SK-N-SH (cell line): ENCODE results near the gene BTRC. TPM values are rescaled to one million over a fixed set of nuclear protein-coding genes. Genes with fewer than 3 reads are reported as not detected.
A peak's percentile ranks its signal among the peaks of the same experiment; 100 is the strongest.

Experiments used
- CTCF ChIA-PET: fragments of 300-600, 350-600 bp; formaldehyde crosslinking; extraction: SDS; loops from one replicate; lab custom pipeline; 2021; lab: Yijun Ruan, JAX
- POLR2A ChIA-PET: fragments of 350-600 bp; sonication (Branson Sonifier 250); formaldehyde crosslinking; extraction: SDS; loops from one replicate; lab custom pipeline; 2020; ENCODE audit warnings: antibody characterized with exemption, inconsistent platforms; lab: Yijun Ruan, JAX
- DNase-seq: peaks from one replicate; pipeline ENCODE4 v3.0.0; 2012
- H2AFZ ChIP-seq: fragments of 200-600 bp; sonication (generic); 2 replicates; pipeline ENCODE4 v1.8.1; 2016; ENCODE audit warnings: antibody characterized with exemption, mild to moderate bottlenecking, low read depth
- H3F3A ChIP-seq: fragments of 200-600 bp; sonication (generic); replicated peaks from 2 replicates; pipeline ENCODE3; 2016; ENCODE audit warnings: antibody characterized with exemption, mild to moderate bottlenecking; ENCODE audit not compliant: insufficient read depth
- H3K27ac ChIP-seq, 2 experiments: fragments of 200-500 bp in 1 of 2; fragments of 200-600 bp in 1 of 2; sonication (Bioruptor generic) in 1 of 2; sonication (generic), shearing (Covaris generic) in 1 of 2; 2 replicates each; pipeline versions ENCODE4 v1.5.1 to v1.6.1; 2014 to 2016; ENCODE audit warnings: low read depth in 2 of 2, inconsistent platforms in 1 of 2, low read length in 1 of 2, mild to moderate bottlenecking in 1 of 2, mixed read lengths in 1 of 2
- H3K27me3 ChIP-seq: fragments of 200-600 bp; sonication (generic), shearing (Covaris generic); 2 replicates; pipeline ENCODE4 v1.6.1; 2016; ENCODE audit warnings: mixed run types; ENCODE audit not compliant: insufficient read depth
- H3K36me3 ChIP-seq, 2 experiments: fragments of 200-500 bp in 1 of 2; fragments of 200-600 bp in 1 of 2; sonication (Bioruptor generic) in 1 of 2; sonication (generic) in 1 of 2; replicated peaks in 1 of 2; 2 replicates each; pipeline versions ENCODE3 to v1.5.1; 2014 to 2016; ENCODE audit warnings: low read length in 1 of 2, mild to moderate bottlenecking in 1 of 2; ENCODE audit not compliant: insufficient read depth in 2 of 2, control insufficient read depth in 1 of 2
- H3K4me1 ChIP-seq, 2 experiments: fragments of 200-500 bp in 1 of 2; fragments of 200-600 bp in 1 of 2; sonication (Bioruptor generic) in 1 of 2; sonication (generic), shearing (Covaris generic) in 1 of 2; 2 replicates each; pipeline versions ENCODE4 v1.5.1 to v1.6.1; 2014 to 2016; ENCODE audit warnings: low read depth in 1 of 2, low read length in 1 of 2, mixed run types in 1 of 2; ENCODE audit not compliant: insufficient read depth in 2 of 2, control insufficient read depth in 1 of 2
- H3K4me2 ChIP-seq: fragments of 200-600 bp; sonication (generic), shearing (Covaris generic); 2 replicates; pipeline ENCODE4 v1.6.1; 2017; ENCODE audit warnings: mixed run types
- H3K4me3 ChIP-seq, 2 experiments: fragments of 200-500 bp in 1 of 2; fragments of 200-600 bp in 1 of 2; sonication (Bioruptor generic) in 1 of 2; sonication (generic), shearing (Covaris generic) in 1 of 2; 2 replicates each; pipeline versions ENCODE4 v1.5.1 to v1.8.1; 2014 to 2016; ENCODE audit warnings: low read depth in 2 of 2, inconsistent platforms in 1 of 2, low read length in 1 of 2, mild to moderate bottlenecking in 1 of 2, mixed read lengths in 1 of 2, moderate library complexity in 1 of 2
- H3K79me2 ChIP-seq: fragments of 200-600 bp; sonication (generic); 2 replicates; pipeline ENCODE4 v1.8.1; 2017; ENCODE audit warnings: mild to moderate bottlenecking; ENCODE audit not compliant: insufficient read depth
- H3K9ac ChIP-seq: fragments of 200-600 bp; sonication (generic); 2 replicates; pipeline ENCODE4 v1.6.1; 2017; ENCODE audit warnings: mixed run types
- H3K9me2 ChIP-seq: fragments of 200-600 bp; sonication (generic); 2 replicates; pipeline ENCODE4 v1.6.1; 2017; ENCODE audit warnings: mixed run types
- H3K9me3 ChIP-seq: fragments of 200-600 bp; sonication (generic); 2 replicates; pipeline ENCODE4 v1.6.1; 2017; ENCODE audit warnings: mixed run types, mild to moderate bottlenecking, moderate library complexity
- H4K20me1 ChIP-seq: fragments of 200-600 bp; sonication (generic); 2 replicates; pipeline ENCODE4 v1.6.1; 2017; ENCODE audit warnings: mild to moderate bottlenecking, mixed run types; ENCODE audit not compliant: insufficient read depth
- CTCF ChIP-seq: fragments of 200-600 bp; sonication (generic); IDR thresholded peaks from 2 replicates; pipeline ENCODE4 v1.6.1; 2017; ENCODE audit warnings: antibody characterized with exemption, mild to moderate bottlenecking, moderate library complexity
- EP300 ChIP-seq, 2 experiments: IDR thresholded peaks; 2 replicates each; pipeline versions ENCODE4 v1.4.0 to v1.6.1; 2012; ENCODE audit warnings: borderline replicate concordance in 1 of 2, low read depth in 1 of 2, low read length in 1 of 2
- FOXJ3 ChIP-seq: sonication (generic); formaldehyde crosslinking; IDR thresholded peaks from 2 replicates; pipeline ENCODE4 v1.5.1; 2020; ENCODE audit warnings: mild to moderate bottlenecking, missing genetic modification reagents
- GABPA ChIP-seq: IDR thresholded peaks from 2 replicates; pipeline ENCODE4 v1.4.0; 2012; ENCODE audit warnings: low read depth, mild to moderate bottlenecking
- IRF3 ChIP-seq: fragments of 150-350 bp; IDR thresholded peaks from 2 replicates; pipeline ENCODE4 v1.6.1; 2016; ENCODE audit warnings: mild to moderate bottlenecking, low read depth, low read length
- MXI1 ChIP-seq: IDR thresholded peaks from 2 replicates; pipeline ENCODE4 v1.6.1; 2012; ENCODE audit warnings: mild to moderate bottlenecking, low read depth, low read length, improper control_type of control experiment
- NRF1 ChIP-seq: IDR thresholded peaks from 2 replicates; pipeline ENCODE4 v1.6.1; 2012; ENCODE audit warnings: low read depth, mild to moderate bottlenecking, low read length
- RAD21 ChIP-seq: IDR thresholded peaks from 2 replicates; pipeline ENCODE4 v1.6.1; 2012; ENCODE audit warnings: mild to moderate bottlenecking, low read length
- RFX5 ChIP-seq: IDR thresholded peaks from 2 replicates; pipeline ENCODE4 v1.6.1; 2012; ENCODE audit warnings: mild to moderate bottlenecking, improper control_type of control experiment, low read length
- RXRA ChIP-seq: IDR thresholded peaks from 2 replicates; pipeline ENCODE4 v1.4.0; 2012; ENCODE audit warnings: low read depth, mild to moderate bottlenecking, borderline replicate concordance
- SIN3A ChIP-seq: IDR thresholded peaks from 2 replicates; pipeline ENCODE4 v1.6.1; 2012; ENCODE audit warnings: low read depth, mild to moderate bottlenecking, low read length, moderate library complexity, borderline replicate concordance
- TCF12 ChIP-seq: IDR thresholded peaks from 2 replicates; pipeline ENCODE4 v1.4.0; 2012
- ZBTB33 ChIP-seq: IDR thresholded peaks from 2 replicates; pipeline ENCODE4 v1.4.0; 2012; ENCODE audit warnings: low read depth, borderline replicate concordance
- WGBS: methylation state at CpG from one replicate; pipeline ENCODE4 v1.1.6; 2017; ENCODE audit warnings: low lambda C conversion rate; 5-methylcytosine and 5-hydroxymethylcytosine counted together
- polyA plus RNA-seq, 3 experiments: library from polyadenylated mRNA; depleted of rRNA; stranded (reverse); fragments of >200 nt; gene quantifications; 2 replicates each; pipeline ENCODE4 v1.2.3, GENCODE V29; 2012

BTRC gene
- polyA plus RNA-seq, 1 of the 3 experiments (the other 2 are of a cell fraction), result 6.5 TPM

- no peaks in the 10 kb centered on the region for H4K20me1 ChIP-seq
- H3K9me3 ChIP-seq, result no peaks in the 10 kb centered on the region
- peaks cover 0 to 18% of the 10 kb centered on the region in 2 experiments; a peak in 1 of 4 replicates for H3K4me1 ChIP-seq
- no peaks in the 10 kb centered on the region for H3K79me2 ChIP-seq
- peak; percentile 21 for DNase-seq
- no peak overlapping the region for H3K4me3 ChIP-seq
- no peak overlapping the region for H3K27ac ChIP-seq
- no peaks in the 10 kb centered on the region for H3F3A ChIP-seq
- no peaks in the 10 kb centered on the region for H3K9me2 ChIP-seq
- H3K4me2 ChIP-seq, result no peak overlapping the region
- H3K36me3 ChIP-seq, result peaks cover 0 to 4% of the 10 kb centered on the region in 2 experiments
- H3K27me3 ChIP-seq, result no peaks in the 10 kb centered on the region
- ChIA-PET POLR2A (no interaction called here), CTCF (interaction anchor here (1.0 to 9.1 kb wide), 7 partner anchors 11 to 413 kb away, joined by 3 to 164 read pairs (median 4); partner anchors contain the start of genes DPCD and POLL)
- no peak overlapping the region for H3K9ac ChIP-seq
- 93% methylated on average over 23 of the region's 25 CpGs for WGBS
- H2AFZ ChIP-seq, result no peak overlapping the region
- TF ChIP-seq RAD21 (no peak), ZBTB33 (no peak), SIN3A (no peak), GABPA (no peak), RFX5 (no peak), FOXJ3 (CRISPR knock-in tag) (no peak), NRF1 (no peak), TCF12 (no peak), MXI1 (no peak), RXRA (no peak), CTCF (no peak), EP300 (IDR thresholded peaks at IDR 0.05; ENCODE audit: borderline replicate concordance in 1 of 2, low read depth in 1 of 2, low read length in 1 of 2) (no peak), IRF3 (no peak)
These were observed 220.2 kb downstream of the BTRC start for GRCh38 chr10:101573885-101574753.
